ENCODE results near the gene ST6GALNAC2.
"Not testable (repeated sequence)": the region's sequence is repeated elsewhere in the genome, so short reads cannot be mapped to it uniquely, and the experiment has no call there.

Gene ST6GALNAC2

DNA sequence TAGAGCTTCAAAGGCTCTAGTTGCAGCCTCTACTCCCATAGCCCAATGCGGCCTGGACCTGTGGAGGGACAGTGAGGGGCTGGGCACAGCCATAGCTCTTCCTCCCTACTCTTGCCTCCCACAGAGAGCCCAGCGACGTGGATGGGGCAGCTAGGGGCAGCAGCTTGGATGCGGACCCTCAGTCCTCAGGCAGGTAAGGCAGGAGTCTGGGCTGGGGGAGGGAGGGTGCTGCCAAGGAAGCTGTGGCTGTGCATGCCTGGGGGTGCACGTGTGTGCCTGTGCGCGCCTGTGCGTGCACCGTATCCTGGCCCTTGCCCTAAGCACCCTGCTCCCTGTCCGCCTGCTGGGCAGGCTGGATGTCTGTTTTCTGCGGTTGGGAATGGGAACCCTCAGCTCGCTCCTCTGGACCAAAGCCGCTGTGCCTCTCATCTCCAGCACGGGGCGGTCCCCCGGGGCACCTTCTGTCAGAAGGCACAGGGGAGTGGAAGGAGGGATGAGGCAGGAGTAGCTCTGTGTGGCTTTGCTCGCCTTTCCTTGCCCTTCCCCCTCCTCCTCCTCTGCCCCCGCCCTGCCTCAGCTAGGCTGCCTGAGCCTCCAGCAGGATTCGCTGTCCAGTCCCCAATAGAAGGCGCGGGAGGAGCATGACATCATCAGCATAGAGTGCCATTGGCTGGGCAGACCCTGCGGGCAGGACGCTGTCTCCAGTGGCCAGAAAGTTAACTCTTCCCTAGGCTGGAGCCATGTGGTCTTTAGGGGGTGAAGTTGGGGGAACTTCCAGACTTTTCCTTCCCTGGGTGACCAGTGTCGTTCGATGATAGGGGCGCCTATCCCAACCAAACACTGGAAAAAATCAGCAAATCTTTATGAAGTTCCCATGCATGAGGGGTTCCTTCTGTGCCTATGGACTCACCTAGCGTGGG is 45.0 kb downstream of the ST6GALNAC2 start:
- peak; percentile 52 for DNase-seq (ENCODE audit: low spot score)

DNA sequence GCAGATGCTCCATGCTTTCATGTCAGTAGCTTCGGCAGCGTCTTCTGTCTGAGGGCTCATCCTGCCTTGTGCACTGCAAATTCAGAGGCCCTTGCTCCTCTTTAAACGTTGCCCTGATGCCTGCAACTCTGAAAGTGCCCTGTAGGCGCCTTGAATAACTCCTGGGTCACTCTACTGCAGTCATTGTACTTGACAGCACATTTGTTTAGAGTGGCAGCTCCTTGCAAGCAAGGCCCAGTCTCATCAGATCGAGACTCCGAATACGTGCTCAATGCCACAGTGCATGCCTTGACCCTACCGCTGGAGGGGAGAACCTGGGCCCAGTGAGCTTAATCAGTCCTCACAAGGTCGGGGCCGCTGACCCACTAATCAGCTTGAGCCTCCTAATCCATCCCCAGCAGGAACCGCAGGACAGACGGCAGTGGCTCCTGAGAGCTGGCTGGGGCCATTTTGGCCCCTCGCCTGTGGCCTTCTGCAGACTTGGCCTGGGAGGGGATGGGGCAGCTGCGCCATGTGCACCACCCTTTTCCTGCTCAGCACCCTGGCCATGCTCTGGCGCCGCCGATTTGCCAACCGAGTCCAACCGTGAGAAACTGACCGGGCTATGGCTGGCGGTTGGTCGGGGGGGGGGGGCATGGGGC is 45.9 kb downstream of the ST6GALNAC2 start, which contains the start of gene PRCD:
PRCD (plus strand) TSS at position 414 of the 641 bp plus-strand sequence; CDS start at position 512, 98 bp downstream.
- peak; percentile 44 for DNase-seq (ENCODE audit: low spot score)

DNA sequence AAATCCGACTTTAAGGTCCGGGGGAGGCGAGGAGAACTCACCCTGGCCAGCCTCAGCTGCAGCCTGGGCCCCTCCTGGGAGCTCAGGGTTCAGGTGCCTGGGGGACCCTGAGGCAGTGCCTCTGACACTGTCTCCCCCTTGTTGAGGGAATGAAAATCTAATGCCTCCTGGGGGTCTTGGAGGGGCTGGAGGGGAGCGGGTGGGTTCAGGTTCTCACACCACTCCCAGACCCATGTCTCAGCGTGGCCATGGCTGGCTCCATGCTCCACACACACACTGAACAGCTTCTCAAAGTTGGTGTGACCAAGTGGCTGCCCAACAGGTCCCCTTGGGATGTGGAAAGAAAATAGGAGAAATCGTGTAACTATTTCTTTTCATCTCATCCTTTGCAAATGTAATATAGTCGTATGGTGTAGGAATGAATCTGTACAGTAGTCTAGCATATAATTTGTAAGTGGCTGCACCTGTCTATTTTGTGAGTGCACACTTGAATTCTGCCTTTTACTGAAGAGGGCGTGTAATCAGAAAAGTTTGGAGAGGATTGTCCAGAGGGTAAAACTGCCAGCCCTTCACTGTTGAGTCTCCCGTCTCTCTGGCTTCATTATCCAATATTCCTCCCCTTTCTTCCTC is 46.6 kb downstream of the ST6GALNAC2 start:
- DNase-seq (ENCODE audit: low spot score), result no peak

DNA sequence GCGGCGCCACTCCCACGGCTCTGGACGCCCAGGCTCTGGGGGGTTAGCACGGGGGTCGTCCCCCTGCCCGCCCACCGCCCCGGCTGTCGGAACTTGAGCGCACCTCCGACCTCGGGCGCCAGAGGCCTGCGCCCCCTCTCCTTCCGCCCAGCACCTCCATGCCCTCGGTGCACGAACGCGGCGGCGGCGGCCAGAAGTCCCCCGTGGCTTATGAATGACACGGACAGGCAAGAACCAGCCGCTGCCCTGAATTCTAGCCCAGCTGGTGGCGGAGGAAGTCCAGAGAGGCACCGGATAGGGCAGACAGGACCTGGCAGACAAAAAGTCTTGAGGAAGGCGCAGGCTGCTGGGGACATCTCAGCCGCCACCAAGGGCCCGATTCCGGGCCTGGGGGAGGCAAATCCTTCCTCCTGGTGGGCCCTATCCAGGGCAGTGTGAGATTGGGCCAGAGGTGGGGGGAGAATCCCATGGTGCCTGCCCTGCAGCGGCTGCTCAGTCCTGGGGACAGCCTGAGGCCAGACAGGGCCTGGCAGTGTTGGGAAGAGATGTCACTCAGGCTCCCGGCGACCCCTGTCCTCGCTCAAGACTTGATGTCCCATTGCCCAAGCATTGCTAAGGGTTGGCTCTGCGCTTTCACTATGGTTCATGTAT is 47.3 kb downstream of the ST6GALNAC2 start:
- DNase-seq (ENCODE audit: low spot score), result no peak

DNA sequence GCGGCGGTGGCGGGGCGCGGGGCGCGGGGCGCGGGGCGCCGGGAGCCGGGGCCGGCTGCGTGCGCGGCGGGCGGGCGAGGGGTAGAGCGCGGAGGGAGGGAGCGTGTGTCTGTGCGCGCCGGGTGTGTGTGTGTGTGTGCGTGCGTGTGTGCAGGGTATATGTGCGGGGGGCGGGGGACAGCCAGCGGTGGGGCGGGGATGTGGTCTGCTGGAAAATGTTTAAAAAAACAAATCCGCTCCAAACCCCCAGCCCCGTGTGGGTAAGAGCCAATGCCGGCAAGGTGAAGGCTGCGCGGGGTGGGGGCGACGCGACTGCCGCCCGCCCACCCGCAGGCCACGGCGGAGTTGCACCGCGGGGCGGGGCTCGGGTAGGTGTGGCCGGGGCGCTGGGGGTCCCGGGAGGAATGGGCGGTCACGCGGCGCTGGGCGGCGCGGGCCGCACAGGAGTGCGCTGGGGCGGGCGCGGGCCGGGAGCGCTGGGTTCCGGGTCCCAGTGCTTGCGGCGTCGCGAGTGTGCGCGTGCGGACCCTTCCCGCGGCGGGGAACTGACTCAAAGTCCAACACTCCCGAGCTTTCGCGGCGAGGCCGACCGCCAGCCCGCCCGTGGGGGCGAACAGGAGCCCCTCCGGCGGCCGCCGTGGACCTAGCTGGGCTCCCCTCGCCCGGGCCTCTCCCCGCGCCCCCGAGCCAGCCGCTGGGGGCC is 47.9 kb downstream of the ST6GALNAC2 start, which contains the start of gene CYGB:
CYGB (minus strand) TSS at position 132 of the 703 bp plus-strand sequence. CDS start 167 bp downstream, outside the sequence.
- DNase-seq (ENCODE audit: low spot score), result no peak

DNA sequence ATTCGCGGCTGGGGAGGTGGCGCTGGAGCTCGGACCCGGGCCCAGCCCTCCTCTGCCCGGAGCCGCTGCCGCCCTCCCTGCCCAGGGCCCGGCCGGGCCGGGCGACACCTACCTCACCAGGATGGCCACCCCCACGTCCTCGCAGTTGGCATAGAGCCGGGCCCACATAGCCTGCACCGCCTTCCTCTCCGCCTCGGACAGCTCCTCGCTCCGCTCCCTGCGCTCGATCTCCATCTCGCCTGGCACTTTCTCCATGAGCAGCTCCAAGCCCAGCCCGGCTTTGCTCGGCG is 48.4 kb downstream of the ST6GALNAC2 start:
- DNase-seq (ENCODE audit: low spot score), result no peak

DNA sequence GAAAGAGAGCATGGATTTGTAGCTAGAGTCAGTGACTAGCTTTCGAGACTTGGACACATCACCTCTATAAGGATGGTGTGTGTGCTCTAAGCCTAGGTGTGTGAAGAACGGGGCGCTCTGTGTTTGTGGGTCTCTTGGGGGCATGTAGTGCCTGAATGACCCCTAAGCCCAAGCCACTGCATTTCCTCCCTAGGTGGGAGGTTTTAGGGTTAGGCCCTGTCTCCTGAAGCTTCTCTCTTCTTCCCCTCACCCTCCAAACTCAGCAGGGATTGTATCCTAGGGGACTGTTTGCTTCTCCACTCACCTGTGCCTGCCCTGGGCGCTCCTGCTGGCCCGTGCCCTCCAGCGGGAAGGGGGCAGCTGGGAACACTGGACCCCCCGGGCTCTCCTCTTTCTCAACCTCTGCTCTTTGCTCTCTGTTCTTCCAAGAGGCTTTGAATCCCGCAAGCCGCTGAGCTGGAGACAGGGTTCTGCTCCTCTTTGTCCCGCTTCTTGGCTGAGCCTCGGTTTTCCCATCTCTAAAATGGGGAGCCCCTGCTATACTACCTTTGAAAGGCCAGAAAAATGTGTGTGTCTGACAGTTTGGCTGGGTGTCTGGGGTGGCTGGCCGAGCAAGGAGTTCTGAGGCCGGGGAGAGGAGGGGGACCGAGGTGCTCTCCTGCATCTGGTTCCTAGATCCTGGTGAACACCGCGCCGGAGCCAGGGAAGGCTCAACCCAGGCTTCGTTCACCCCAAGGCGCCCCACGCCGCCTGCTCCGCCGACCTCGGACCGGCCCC is 49.0 kb downstream of the ST6GALNAC2 start:
- DNase-seq (ENCODE audit: low spot score), result no peak

DNA sequence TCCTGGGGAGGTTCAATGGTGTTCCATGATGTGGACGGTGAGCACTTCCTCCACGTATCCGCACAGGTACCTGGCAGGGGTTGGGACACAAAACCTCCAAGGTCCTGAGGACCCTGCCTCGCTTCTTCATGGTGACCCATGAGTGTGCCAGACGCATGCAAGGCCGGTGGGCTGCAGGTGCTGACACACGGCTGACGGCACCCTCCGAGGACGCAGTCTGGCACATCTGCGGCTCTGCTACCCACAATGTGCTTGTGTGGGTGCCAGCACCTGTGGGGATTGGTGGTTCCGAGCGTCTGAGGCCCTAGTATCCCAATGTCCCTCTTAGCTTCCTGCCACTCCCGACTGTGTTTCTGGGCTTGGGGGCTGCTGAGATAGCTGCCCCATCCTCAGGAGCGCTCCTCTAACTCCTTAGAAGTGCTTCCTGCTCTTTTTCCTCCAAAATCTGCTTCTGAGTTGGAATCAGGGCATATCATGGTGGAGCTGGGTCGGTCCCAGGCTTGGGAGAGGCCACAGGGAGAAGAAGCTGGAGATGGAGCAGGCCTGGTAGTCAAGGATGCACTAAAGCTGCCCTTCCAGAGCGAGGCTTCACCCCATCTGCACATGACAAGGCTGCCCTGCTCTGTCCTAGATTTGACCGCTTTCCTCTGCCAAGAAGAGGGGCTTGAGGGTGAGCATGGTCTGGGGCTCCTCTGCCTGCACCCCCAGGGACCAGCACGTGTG is 49.7 kb downstream of the ST6GALNAC2 start:
- no peak for DNase-seq (ENCODE audit: low spot score)

DNA sequence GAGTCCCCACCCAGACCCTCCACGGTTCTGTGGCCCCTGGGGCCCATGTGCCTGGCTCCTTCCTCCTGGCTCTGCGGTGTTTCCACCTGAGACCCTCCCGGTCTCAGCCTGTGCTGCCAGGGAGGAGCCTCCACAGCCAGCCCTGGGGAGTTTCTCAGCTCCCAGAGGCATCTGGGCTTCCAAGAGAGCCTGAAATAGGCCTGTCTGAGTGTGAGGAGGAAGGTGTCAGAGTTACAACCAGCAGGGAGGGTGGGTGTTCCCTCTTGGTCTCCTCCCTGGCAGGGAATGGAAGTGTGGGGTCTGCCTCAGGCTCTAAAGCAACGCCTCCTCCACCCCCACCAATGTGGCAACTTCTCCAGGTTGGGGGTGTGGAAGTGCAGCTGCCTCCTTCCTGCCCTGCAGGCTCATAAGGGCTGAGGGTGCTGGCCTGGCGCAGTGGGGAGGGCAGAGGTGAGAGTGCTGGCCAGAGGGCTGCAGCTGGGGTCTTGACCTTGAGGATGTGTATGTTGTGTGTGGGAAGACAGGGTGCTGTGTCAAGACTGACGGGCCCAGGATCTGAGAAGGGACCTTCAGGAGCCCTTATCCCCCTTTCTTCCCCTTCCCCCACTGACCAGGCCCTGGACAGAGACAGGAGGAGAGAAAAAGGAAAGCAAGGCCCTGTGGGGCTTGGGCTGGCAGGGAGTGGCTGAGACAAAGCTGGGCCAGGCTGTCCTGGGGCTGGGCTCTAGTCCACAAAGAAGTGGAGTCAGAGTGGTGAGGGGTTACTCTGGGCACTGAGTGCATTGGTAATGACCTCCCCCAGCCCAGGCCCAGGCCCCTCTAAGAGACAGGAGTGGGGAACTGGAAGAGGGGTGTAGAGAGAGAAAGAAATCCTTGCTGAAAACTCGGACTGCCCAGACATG is 50.6 kb downstream of the ST6GALNAC2 start:
- no peak for DNase-seq (ENCODE audit: low spot score)

DNA sequence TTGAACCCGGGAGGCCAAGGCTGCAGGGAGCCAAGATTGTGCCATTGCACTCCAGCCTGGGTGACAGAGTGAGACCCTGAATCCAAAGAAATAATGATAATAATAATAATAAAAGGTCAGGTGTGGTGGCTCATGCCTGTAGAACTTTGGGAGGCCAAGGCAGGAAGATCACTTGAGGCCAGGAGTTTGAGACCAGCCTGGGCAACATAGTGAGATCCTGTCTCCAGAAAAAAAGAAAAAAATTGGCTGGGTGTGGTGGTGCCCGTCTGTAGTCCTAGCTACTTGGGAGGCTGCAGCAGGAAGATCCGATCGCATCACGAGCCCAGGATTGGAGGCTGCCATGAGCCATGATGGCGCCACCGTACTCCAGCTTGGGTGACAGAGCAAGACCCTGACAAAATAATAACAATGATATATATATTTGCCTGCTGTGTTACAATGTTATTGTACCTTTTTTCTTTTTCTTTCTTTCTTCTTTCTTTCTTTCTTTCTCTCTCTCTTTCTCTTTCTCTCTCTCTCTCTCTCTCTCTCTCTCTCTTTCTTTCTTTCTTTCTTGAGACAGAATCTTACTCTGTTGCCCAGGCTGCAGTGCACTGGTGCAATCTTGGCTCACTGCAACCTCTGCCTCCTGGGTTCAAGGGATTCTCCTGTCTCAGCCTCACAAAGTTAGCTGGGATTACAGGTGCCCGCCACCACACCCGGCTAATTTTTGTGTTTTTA is 51.9 kb downstream of the ST6GALNAC2 start:
- not testable (repeated sequence) for DNase-seq (ENCODE audit: low spot score)

DNA sequence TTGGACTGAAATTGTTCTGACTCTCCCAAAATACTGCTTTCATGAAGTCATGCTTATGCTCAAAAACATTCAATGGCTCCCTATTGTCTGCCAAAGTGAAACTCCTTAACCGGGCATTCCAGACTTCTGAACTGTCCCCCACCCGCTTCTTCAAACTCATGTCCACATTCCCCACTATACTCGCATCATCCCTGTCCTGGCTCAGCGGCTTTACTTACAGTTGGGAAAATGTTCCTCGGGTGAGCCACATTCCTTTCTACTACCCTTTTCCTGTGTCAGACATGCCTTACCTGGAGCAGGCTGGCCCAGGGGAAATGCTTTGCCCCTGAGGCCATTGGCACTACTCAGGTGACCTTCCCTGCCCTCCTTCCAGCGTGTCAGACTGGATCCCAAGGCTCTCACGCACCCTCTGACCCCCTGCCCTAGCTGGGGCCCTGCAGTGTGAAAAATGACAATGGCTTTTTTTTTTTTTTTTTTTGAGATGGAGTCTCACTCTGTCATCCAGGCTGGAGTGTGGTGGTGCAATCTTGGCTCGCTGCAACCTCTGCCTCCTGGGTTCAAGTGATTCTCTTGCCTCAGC is 53.5 kb downstream of the ST6GALNAC2 start:
- DNase-seq (ENCODE audit: low spot score), result no peak

DNA sequence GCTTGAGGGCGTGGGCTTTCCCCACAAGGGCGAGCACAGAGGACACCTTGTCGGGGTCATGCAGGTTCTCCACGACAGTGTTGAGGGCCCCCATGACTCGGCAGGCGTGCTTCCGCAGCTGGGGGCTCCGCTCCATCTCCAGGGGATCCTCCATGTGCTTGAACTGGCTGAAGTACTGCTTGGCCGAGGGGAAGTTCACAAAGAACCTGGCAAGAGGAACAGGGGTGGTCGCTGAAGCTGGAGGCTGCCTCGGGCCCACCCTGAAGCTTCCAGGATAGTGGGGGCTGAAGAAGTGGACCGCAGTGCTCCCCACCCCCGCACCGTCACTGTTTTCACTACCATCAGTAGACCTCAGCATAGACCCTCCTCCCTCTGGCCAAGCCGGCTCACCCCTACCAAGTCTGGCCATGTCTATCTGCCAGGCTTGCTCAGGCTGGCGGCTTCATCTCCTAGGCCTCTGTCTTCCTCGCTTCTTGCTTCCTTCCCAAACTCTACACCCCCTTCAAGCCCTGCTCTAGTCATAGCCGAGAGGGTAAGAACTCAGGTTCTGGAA is 54.1 kb downstream of the ST6GALNAC2 start:
- DNase-seq (ENCODE audit: low spot score), result no peak

DNA sequence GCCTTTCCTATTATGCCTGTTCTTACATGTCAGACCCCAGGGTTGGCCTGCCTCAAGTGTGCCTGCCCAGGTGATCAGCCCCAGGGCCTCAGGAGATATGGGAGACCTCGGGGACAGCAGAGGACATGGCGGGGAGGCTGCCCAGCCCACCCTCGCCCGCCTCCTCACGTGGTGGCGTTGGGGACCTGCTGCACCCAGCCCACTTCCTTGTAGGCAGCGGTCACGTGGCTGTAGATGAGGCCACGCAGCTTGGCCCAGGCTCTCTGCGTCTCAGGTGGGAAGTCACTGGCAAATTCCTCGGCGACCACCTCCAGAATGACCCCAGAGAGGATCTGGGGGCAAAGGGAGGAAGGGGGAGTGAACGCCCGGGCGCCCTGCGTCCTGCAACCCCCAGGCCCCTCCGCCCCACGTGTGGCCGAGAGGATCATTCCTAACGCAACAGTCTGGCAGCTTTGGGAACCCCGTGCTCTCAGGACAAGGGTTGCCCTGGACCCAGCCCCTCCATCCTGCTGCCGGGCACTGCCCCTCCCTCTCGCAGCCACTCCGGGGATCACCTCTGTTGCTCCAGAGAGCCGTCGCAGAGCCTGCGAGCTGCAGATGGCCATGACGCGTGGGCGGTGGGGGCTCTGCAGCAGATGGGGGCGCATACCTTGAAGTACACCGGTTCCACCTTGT is 54.7 kb downstream of the ST6GALNAC2 start:
- DNase-seq (ENCODE audit: low spot score), result no peak

DNA sequence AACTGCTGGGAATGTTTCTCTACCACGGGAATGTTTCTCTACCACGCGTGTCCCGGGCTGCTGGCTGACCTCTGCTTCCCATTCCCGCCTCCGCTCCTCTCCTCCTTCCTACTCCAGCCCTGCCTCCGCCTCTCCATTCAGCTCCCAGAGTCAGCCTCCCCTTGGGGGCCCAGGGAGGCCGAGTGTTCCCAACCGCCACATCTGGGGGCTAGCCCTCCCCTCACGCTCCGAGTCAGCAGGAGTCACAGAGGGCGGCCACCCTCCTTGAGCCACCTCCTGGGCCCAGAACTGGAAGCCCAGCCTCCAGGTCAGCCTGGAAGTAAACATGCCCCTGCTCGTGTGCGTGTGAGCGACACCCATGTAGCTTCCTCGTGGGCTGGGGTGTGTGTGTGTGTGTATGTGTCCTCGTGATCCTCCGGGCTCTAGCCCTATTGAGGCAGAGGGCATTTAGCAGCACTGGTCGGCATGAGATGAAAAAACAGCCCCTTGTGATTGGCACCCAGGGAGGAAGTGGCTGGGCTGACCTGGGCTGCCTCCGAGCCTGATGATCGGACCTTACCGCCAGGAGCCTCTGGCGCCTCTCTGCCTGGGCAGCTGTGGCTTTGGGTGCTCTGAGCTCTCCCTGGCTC is 55.5 kb downstream of the ST6GALNAC2 start:
- no peak for DNase-seq (ENCODE audit: low spot score)

DNA sequence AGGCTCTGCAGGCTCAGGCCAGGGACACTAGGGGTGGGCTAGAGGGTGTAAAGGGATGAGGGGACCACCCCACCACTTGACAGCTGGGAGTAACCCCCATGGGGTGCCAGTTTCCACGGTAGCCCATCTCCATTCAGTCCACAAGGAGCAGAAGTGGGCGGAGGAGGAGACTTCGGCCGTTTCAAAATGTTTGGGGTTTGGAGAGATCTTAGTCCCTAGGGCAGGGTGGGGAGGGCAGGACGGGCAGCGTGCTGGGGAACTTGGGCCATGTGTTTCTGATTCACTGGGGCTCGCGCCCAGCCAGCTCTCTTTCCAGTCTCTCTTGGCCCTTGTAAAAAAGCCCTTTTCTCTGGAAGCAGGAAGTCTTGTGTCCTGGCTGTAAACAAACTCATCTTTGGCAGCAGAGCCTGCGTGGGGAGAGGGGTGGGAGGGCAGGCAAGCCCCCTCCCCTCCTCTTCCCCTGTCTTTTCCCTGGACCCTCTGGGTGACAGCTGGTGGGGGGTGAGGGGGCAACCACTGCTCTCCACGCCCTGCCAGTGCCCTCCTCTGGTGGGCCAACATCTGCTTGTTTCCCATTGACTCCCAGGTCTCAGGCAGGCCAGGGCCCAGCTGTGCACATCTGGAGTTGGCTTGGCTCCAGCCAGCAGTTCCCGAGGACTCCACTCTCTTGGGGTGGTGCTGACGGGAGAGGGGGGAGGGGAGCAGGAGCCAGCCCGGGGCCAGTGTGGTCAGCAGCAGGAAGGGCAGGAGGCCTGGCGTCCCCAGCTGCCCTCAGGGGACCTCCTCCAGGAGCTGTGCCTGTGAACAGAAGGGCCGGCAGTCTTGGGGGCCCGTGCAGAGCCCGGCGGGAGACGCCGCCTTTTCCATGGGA is 56.2 kb downstream of the ST6GALNAC2 start:
- no peak for DNase-seq (ENCODE audit: low spot score)
